H9 (cell line): ENCODE measurements around the gene DOK1. TPM values are rescaled to one million over a fixed set of nuclear protein-coding genes. Genes with fewer than 3 reads are reported as not detected.

Source experiments
- DNase-seq: peaks from one replicate; pipeline ENCODE4 v3.0.0-alpha.2; 2017
- H2AFZ ChIP-seq: one replicate; pipeline ENCODE4 v1.6.1; 2013; ENCODE audit warnings: mild to moderate bottlenecking, low read length, control low read depth, moderate library complexity
- H2AK5ac ChIP-seq: 2 replicates; pipeline ENCODE4 v1.6.1; 2013; ENCODE audit warnings: low read length, control low read depth, mixed read lengths; ENCODE audit not compliant: insufficient read length
- H2BK120ac ChIP-seq: one replicate; pipeline ENCODE4 v1.6.1; 2013; ENCODE audit warnings: low read depth, mild to moderate bottlenecking, low read length, control low read depth, inconsistent platforms; ENCODE audit not compliant: poor library complexity, severe bottlenecking
- H2BK12ac ChIP-seq: 2 replicates; pipeline ENCODE4 v1.6.1; 2013; ENCODE audit warnings: low read length, control low read depth, mixed read lengths, low read depth; ENCODE audit not compliant: insufficient read length
- H2BK15ac ChIP-seq: 2 replicates; pipeline ENCODE4 v1.6.1; 2013; ENCODE audit warnings: low read depth, low read length, control low read depth
- H2BK20ac ChIP-seq: one replicate; pipeline ENCODE4 v1.6.1; 2013; ENCODE audit warnings: low read depth, mild to moderate bottlenecking, low read length, control low read depth, inconsistent platforms; ENCODE audit not compliant: poor library complexity, severe bottlenecking
- H2BK5ac ChIP-seq: 2 replicates; pipeline ENCODE4 v1.6.1; 2013; ENCODE audit warnings: low read length, control low read depth, mixed read lengths; ENCODE audit not compliant: insufficient read length
- H3K14ac ChIP-seq: 2 replicates; pipeline ENCODE4 v1.6.1; 2013; ENCODE audit warnings: low read length, control low read depth; ENCODE audit not compliant: insufficient read depth
- H3K18ac ChIP-seq: 2 replicates; pipeline ENCODE4 v1.6.1; 2013; ENCODE audit warnings: low read depth, mild to moderate bottlenecking, mixed read lengths, low read length, control low read depth; ENCODE audit not compliant: insufficient read length
- H3K23ac ChIP-seq: 2 replicates; pipeline ENCODE4 v1.6.1; 2013; ENCODE audit warnings: low read length, control low read depth, mixed read lengths, low read depth; ENCODE audit not compliant: insufficient read length
- H3K23me2 ChIP-seq: 2 replicates; pipeline ENCODE4 v1.6.1; 2013; ENCODE audit warnings: low read depth, mild to moderate bottlenecking, mixed read lengths, low read length, control low read depth; ENCODE audit not compliant: insufficient read length, poor library complexity, severe bottlenecking
- H3K27ac ChIP-seq: 2 replicates; pipeline ENCODE4 v1.5.1; 2013; ENCODE audit warnings: low read length, control low read depth, mixed read lengths, low read depth; ENCODE audit not compliant: insufficient read length
- H3K27me3 ChIP-seq: 2 replicates; pipeline ENCODE4 v1.6.1; 2013; ENCODE audit warnings: low read length, control low read depth, inconsistent platforms; ENCODE audit not compliant: insufficient read depth
- H3K4ac ChIP-seq: 2 replicates; pipeline ENCODE4 v1.6.1; 2013; ENCODE audit warnings: low read depth, mild to moderate bottlenecking, control low read depth, inconsistent platforms, low read length, moderate library complexity
- H3K4me1 ChIP-seq: 2 replicates; pipeline ENCODE4 v1.6.1; 2013; ENCODE audit warnings: low read length, control low read depth, inconsistent platforms; ENCODE audit not compliant: insufficient read depth
- H3K4me2 ChIP-seq: 2 replicates; pipeline ENCODE4 v1.6.1; 2013; ENCODE audit warnings: low read length, control low read depth, mixed read lengths; ENCODE audit not compliant: insufficient read length, insufficient read depth
- H3K56ac ChIP-seq: 2 replicates; pipeline ENCODE4 v1.6.1; 2013; ENCODE audit warnings: low read depth, mild to moderate bottlenecking, mixed read lengths, low read length, control low read depth; ENCODE audit not compliant: insufficient read length
- H3K79me1 ChIP-seq: 2 replicates; pipeline ENCODE4 v1.6.1; 2013; ENCODE audit warnings: low read depth, mild to moderate bottlenecking, moderate library complexity, low read length, control low read depth, inconsistent platforms; ENCODE audit not compliant: insufficient read depth, poor library complexity, severe bottlenecking
- H3K79me2 ChIP-seq: 2 replicates; pipeline ENCODE4 v1.6.1; 2013; ENCODE audit warnings: low read length, control low read depth, inconsistent platforms; ENCODE audit not compliant: insufficient read depth
- H3K9ac ChIP-seq: 2 replicates; pipeline ENCODE4 v1.6.1; 2013; ENCODE audit warnings: low read length, control low read depth, mixed read lengths; ENCODE audit not compliant: insufficient read length; ENCODE audit errors: extremely low read depth
- H3K9me3 ChIP-seq: one replicate; pipeline ENCODE4 v1.6.1; 2013; ENCODE audit warnings: low read depth, low read length, inconsistent platforms; ENCODE audit not compliant: control insufficient read depth
- H3T11ph ChIP-seq: one replicate; pipeline ENCODE4 v1.6.1; 2013; ENCODE audit warnings: mild to moderate bottlenecking, low read length, control low read depth, inconsistent platforms
- H4K20me1 ChIP-seq: one replicate; pipeline ENCODE4 v1.6.1; 2013; ENCODE audit not compliant: control insufficient read depth, insufficient read length, insufficient read depth
- H4K5ac ChIP-seq: 2 replicates; pipeline ENCODE4 v1.6.1; 2013; ENCODE audit warnings: low read depth, mild to moderate bottlenecking, mixed read lengths, low read length, control low read depth; ENCODE audit not compliant: insufficient read length
- H4K8ac ChIP-seq: replicated peaks from 2 replicates; pipeline ENCODE4 v1.6.1; 2013; ENCODE audit warnings: low read length, control low read depth, mixed read lengths, low read depth; ENCODE audit not compliant: insufficient read length
- H4K91ac ChIP-seq: 2 replicates; pipeline ENCODE4 v1.6.1; 2013; ENCODE audit warnings: low read depth, mild to moderate bottlenecking, moderate library complexity, mixed read lengths, low read length, control low read depth; ENCODE audit not compliant: insufficient read length
- H3K27ac Mint-ChIP-seq, 3 experiments: 2 replicates in 2 of 3; 3 replicates in 1 of 3; pipeline ENCODE4 v1.8.0; 2020 to 2021; ENCODE audit warnings: mixed read lengths in 3 of 3, mild to moderate bottlenecking in 1 of 3, moderate library complexity in 1 of 3
- H3K27me3 Mint-ChIP-seq: 2 replicates; pipeline ENCODE4 v1.8.0; 2021; ENCODE audit warnings: low read depth, mild to moderate bottlenecking, moderate library complexity, mixed read lengths
- H3K36me3 Mint-ChIP-seq, 3 experiments: 2 replicates in 2 of 3; 3 replicates in 1 of 3; pipeline ENCODE4 v1.8.0; 2020 to 2021; ENCODE audit warnings: low read depth in 3 of 3, mixed read lengths in 3 of 3; ENCODE audit not compliant: insufficient read depth in 1 of 3
- H3K4me1 Mint-ChIP-seq, 2 experiments: 2 replicates each; pipeline ENCODE4 v1.8.0; 2020; ENCODE audit warnings: mixed read lengths in 2 of 2
- H3K4me3 Mint-ChIP-seq, 2 experiments: 2 replicates in 1 of 2; 3 replicates in 1 of 2; pipeline ENCODE4 v1.8.0; 2020 to 2021; ENCODE audit warnings: mild to moderate bottlenecking in 2 of 2, mixed read lengths in 2 of 2, moderate library complexity in 1 of 2
- H3K9me3 Mint-ChIP-seq, 2 experiments: 2 replicates in 1 of 2; 3 replicates in 1 of 2; pipeline ENCODE4 v1.8.0; 2020; ENCODE audit warnings: mild to moderate bottlenecking in 2 of 2, mixed read lengths in 2 of 2, moderate library complexity in 1 of 2
- CTCF ChIP-seq: fragments of 200-600 bp; sonication (generic); conservative IDR thresholded peaks from 3 replicates; pipeline ENCODE4 v1.8.0; 2021; ENCODE audit warnings: antibody characterized with exemption, mild to moderate bottlenecking
- total RNA-seq: library from RNA; stranded (reverse); gene quantifications from 2 replicates; pipeline ENCODE4 v1.2.1, GENCODE V29; 2021

The DOK1 gene
- total RNA-seq, 1 experiment from 2014 or later = 16.0 TPM

DNA sequence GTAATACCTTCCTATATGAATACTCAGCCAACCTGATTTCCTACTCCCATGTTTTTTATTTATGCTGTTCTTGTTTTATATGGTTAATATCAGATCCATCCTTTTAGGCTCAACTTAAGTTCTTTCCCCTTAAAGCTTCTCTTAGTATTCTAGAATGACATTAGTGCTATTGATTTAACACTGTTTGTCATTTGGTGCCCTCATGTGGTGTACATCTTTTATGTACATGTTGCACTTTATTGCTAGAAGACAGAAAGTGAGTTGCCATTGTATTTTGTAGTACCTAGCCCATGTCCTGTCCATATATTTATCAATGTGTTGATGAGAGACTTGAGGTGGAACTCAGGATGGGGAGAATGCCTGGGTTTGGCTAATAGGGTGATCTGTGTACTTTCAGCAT, 22.3 kb upstream of the DOK1 start:
- H3K27me3 Mint-ChIP-seq = peaks cover 2% of the 10 kb centered on the region; the same call in 1 of the 2 replicates
- H3K4me2 ChIP-seq = no peak overlapping the region
- H3K56ac ChIP-seq = no peak overlapping the region
- H4K20me1 ChIP-seq = no peaks in the 10 kb centered on the region
- H3K36me3 Mint-ChIP-seq = peaks cover 16 to 51% (median 35%) of the 10 kb centered on the region in 3 experiments
- H4K91ac ChIP-seq = no peak overlapping the region
- H3K4me3 Mint-ChIP-seq = no peak overlapping the region
- no peak overlapping the region for H3T11ph ChIP-seq
- peaks cover 4% of the 10 kb centered on the region for H3K79me1 ChIP-seq
- H3K27ac Mint-ChIP-seq = no peak overlapping the region
- peaks cover 15% of the 10 kb centered on the region for H3K23me2 ChIP-seq
- peaks cover 14 to 17% of the 10 kb centered on the region in 2 experiments for H3K4me1 Mint-ChIP-seq
- H2BK20ac ChIP-seq = no peak overlapping the region
- TF ChIP-seq CTCF = no peak
- H4K5ac ChIP-seq = no peak overlapping the region
- H2BK15ac ChIP-seq = no peak overlapping the region
- H3K27me3 ChIP-seq = no peaks in the 10 kb centered on the region
- H3K9ac ChIP-seq = no peak overlapping the region
- H3K4me1 ChIP-seq = peaks cover 4% of the 10 kb centered on the region; the same call in 1 of the 2 replicates
- no peak overlapping the region for H3K4ac ChIP-seq
- H2BK5ac ChIP-seq = no peak overlapping the region
- H3K14ac ChIP-seq = no peak overlapping the region
- no peak overlapping the region for H2AK5ac ChIP-seq
- H2AFZ ChIP-seq = no peak overlapping the region
- H2BK12ac ChIP-seq = no peak overlapping the region
- peaks cover 4% of the 10 kb centered on the region; the same call in 1 of the 2 replicates for H3K79me2 ChIP-seq
- H3K9me3 ChIP-seq = no peaks in the 10 kb centered on the region
- no peak overlapping the region for H3K23ac ChIP-seq
- no peak overlapping the region for H3K18ac ChIP-seq
- no peak for DNase-seq
- no peak overlapping the region for H3K27ac ChIP-seq
- no peaks in the 10 kb centered on the region; a peak in 1 of 5 replicates for H3K9me3 Mint-ChIP-seq
- H4K8ac ChIP-seq = no peak overlapping the region
- no peak overlapping the region for H2BK120ac ChIP-seq
